ENCODE measurements around the gene GNAI3.

The GNAI3 gene

DNA sequence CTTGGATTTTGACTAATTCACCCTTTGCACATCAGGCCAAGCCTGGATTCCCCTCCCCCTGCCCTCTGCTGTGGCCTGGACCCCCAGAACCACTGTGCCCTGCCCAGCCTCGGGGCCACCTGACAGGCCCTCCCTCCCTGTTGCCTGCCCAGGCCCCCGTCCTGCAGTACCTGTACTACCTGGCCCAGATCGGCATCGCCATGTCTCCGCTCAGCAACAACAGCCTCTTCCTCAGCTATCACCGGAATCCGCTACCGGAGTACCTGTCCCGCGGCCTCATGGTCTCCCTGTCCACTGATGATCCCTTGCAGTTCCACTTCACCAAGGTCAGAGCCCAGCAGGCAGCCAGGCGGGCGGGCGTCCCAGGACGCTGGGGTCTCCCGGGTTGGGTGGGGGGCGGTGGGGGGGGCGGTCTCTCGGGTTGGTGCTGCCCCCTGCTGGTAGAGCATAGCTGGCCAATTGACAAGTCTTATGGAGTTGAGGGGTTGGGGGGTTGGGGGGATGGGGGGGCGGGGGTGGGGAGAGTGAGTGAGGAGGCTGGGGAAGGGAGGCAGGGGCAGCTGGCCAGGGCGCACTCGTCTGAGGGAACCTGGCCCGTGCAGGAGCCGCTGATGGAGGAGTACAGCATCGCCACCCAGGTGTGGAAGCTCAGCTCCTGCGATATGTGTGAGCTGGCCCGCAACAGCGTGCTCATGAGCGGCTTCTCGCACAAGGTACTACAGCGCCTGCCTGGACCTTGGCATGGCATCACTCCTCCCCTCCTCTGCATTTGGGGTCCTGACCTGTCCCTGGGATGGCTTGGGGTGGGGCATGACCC is 81.9 kb downstream of the GNAI3 start:
- ChIA-PET CTCF (interaction anchor here (0.5 to 2.7 kb wide), 7 partner anchors 10 to 1504 kb away, joined by 3 to 17 read pairs (median 5); no protein-coding TSS in a partner anchor), POLR2A (ENCODE audit: low non-redundant PET) (no interaction called here)
- peak; percentile 27 for DNase-seq (ENCODE audit: low spot score)
- H3K27ac ChIP-seq = no peak overlapping the region
- TF ChIP-seq, protein P1, sequence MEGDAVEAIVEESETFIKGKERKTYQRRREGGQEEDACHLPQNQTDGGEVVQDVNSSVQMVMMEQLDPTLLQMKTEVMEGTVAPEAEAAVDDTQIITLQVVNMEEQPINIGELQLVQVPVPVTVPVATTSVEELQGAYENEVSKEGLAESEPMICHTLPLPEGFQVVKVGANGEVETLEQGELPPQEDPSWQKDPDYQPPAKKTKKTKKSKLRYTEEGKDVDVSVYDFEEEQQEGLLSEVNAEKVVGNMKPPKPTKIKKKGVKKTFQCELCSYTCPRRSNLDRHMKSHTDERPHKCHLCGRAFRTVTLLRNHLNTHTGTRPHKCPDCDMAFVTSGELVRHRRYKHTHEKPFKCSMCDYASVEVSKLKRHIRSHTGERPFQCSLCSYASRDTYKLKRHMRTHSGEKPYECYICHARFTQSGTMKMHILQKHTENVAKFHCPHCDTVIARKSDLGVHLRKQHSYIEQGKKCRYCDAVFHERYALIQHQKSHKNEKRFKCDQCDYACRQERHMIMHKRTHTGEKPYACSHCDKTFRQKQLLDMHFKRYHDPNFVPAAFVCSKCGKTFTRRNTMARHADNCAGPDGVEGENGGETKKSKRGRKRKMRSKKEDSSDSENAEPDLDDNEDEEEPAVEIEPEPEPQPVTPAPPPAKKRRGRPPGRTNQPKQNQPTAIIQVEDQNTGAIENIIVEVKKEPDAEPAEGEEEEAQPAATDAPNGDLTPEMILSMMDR (conservative IDR thresholded peaks at IDR 0.05; ENCODE audit: low read depth) = peak; percentile 39

DNA sequence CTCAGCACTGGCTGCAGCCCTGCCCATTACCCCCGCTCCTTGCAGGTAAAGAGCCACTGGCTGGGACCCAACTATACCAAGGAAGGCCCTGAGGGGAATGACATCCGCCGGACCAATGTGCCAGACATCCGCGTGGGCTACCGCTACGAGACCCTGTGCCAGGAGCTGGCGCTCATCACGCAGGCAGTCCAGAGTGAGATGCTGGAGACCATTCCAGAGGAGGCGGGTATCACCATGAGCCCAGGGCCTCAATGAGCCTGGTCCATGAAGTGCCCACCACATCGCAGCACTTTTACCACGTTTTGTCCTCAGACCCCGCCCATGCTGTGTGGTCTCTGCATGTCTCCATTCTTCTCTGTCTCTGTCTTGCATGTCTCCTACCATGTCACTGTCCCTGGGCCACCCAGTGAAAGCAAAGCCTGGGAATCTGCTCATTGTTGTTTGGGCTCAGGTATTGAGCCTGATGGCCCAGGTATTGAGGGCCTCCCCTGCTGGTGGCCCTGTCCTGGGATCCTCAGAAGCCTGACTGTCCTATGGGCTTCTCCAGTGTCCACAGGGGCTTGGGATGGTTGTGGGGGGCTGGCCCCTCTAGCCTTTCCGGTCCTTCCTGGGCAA is 82.6 kb downstream of the GNAI3 start:
- no peak overlapping the region for H3K27ac ChIP-seq
- ChIA-PET POLR2A (ENCODE audit: low non-redundant PET) (no interaction called here), CTCF (interaction anchor here (0.5 to 2.7 kb wide), 5 partner anchors 9 to 510 kb away, joined by 4 to 17 read pairs (median 6); no protein-coding TSS in a partner anchor)
- TF ChIP-seq, protein P1 (conservative IDR thresholded peaks at IDR 0.05; ENCODE audit: low read depth) = no peak
- DNase-seq (ENCODE audit: low spot score) = no peak

DNA sequence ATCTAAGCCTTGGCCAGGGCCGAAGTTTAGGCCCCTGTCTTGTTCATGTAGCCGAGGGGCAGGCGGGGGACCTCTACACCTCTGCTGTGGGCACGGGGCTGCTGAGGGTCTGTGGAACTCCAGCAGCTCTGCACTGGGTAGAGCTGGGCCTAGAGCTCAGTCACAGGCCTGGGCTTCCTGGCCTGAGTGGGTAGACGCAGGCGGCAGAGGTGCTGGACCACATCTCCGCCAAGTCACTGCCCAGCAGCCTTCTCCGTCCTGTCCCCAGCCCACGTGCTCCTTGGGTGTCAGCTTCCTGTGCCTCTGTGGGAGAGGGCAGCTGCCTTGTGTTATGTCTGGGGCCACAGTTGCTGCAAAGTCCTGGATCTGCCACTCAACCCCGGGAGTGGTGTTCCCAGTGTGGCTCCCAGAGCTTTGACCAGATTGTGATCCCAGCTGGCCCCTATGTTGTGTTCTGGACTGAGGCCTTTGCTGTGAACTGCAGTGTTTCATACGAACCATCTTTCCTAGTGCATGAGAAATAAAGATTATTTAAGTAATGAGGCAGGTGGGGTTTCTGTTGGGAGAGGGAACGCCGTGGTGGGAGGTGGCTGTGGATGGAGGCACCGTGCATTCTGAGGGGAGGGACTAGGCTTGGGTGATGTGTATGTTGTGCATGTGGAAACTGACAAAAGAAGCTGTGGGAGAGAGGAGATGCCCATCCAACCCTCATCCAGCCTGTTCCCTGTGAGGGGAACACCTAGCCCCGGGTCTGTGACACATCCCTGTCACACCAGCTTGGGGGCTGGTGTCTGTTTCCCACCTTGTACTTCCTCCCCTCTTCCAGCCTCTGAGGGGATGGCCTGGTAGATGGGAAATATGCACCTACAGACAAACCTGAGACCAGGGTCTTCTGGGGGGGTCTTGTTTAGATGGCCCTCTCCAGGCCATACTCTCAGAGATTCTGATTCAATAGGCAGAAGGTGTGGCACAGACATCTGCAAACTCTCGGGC is 83.4 kb downstream of the GNAI3 start:
- ChIA-PET POLR2A (ENCODE audit: low non-redundant PET) (no interaction called here), CTCF (interaction anchor here (1.2 to 2.7 kb wide), 3 partner anchors 9 to 353 kb away, joined by 5 to 17 read pairs (median 9); partner anchors contain the start of gene AHCYL1)
- DNase-seq (ENCODE audit: low spot score) = no peak
- TF ChIP-seq, protein P1 (conservative IDR thresholded peaks at IDR 0.05; ENCODE audit: low read depth) = no peak
- peak overlapping the region; percentile 23 for H3K27ac ChIP-seq

DNA sequence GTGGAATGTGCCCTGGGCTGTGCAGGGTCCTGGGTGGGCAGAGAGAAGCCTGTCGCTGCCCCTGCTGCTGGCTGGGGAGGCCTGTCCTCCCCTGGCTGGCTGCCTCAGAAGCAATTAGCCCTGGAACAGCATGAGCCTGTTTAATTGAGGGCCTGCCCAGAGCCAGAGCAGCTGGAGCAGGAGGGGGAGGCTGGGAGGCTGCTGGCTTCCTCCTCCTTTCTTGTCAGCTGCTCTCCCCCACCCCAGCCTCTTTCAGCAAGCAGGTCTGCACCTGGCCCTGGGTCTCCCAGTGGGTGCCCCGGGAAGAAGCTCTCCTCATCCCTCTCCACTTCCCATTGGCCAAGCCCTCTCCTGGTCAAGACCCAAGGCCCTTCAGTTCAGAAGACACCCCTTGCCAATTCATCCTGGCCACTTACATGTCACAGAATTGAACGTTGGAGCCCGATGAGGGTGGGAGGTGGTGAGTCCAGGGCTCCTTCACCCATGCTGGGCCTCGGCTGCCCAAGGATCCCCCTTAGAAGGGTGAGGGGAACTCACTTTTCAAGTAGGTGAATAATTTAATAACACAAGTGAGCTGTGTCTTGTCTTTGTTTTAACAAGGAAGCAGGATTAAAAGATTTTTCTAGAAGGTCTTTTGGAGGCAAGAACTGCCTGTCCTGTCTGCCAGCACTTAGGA is 84.4 kb downstream of the GNAI3 start:
- CTCF ChIA-PET = interaction anchor here (0.7 to 2.7 kb wide), 3 partner anchors 8 to 352 kb away, joined by 3 to 17 read pairs (median 5); partner anchors contain the start of gene AHCYL1
- POLR2A ChIA-PET (ENCODE audit: low non-redundant PET) = no interaction called here
- H3K27ac ChIP-seq = peak overlapping the region; percentile 23
- no peak for DNase-seq (ENCODE audit: low spot score)
- TF ChIP-seq, protein P1 (conservative IDR thresholded peaks at IDR 0.05; ENCODE audit: low read depth) = no peak

DNA sequence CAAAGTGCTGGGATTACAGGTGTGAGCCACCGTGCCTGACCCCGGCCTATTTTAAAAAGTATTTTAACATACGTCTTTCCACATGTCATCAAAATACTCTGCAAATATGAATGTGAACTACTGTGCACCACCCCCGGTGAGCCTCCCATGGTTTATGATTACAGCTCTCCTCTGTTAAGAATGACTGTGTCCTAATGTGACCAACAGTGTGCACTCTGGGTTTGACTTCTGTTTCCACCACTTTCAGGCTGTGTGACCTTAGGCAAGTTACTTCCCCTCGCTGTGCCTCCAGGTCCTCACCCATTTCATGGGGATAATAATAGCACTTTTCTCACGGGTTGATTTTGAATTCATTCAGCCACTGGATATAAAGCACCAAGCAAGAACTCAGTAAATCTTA is 85.9 kb downstream of the GNAI3 start:
- ChIA-PET POLR2A (ENCODE audit: low non-redundant PET) (no interaction called here), CTCF (no interaction called here)
- TF ChIP-seq, protein P1 (conservative IDR thresholded peaks at IDR 0.05; ENCODE audit: low read depth) = no peak
- no peak overlapping the region for H3K27ac ChIP-seq
- DNase-seq (ENCODE audit: low spot score) = no peak
